ENCODE measurements around the gene CYS1.
A peak's percentile ranks its signal among the peaks of the same experiment; 100 is the strongest.
"Not testable (repeated sequence)": the region's sequence is repeated elsewhere in the genome, so short reads cannot be mapped to it uniquely, and the experiment has no call there.

Gene CYS1

GRCh38 chr2:10010861-10011605 is 69.2 kb downstream of the CYS1 start:
- not testable (repeated sequence) for DNase-seq (ENCODE audit: low read depth); H3K4me3 ChIP-seq (ENCODE audit: low read depth, low read length)

GRCh38 chr2:10009811-10010781 is 70.1 kb downstream of the CYS1 start:
- H3K4me3 ChIP-seq (ENCODE audit: low read depth, low read length), result no peak overlapping the region
- DNase-seq (ENCODE audit: low read depth), result no peak
- TF ChIP-seq CTCF (IDR thresholded peaks at IDR 0.05; ENCODE audit: low read depth, low read length) (no peak), MAX (IDR thresholded peaks at IDR 0.05; ENCODE audit: low read depth, low read length) (no peak), POLR2A (IDR thresholded peaks at IDR 0.05; ENCODE audit: extremely low read depth, insufficient read length) (no peak), MYC (IDR thresholded peaks at IDR 0.05; ENCODE audit: low read depth, low read length) (no peak)

GRCh38 chr2:10009271-10009810 is 70.9 kb downstream of the CYS1 start:
- DNase-seq (ENCODE audit: low read depth), result no peak
- H3K4me3 ChIP-seq (ENCODE audit: low read depth, low read length), result no peak overlapping the region
- TF ChIP-seq CTCF (IDR thresholded peaks at IDR 0.05; ENCODE audit: low read depth, low read length), result no peak
- TF ChIP-seq MAX (IDR thresholded peaks at IDR 0.05; ENCODE audit: low read depth, low read length), result no peak
- TF ChIP-seq MYC (IDR thresholded peaks at IDR 0.05; ENCODE audit: low read depth, low read length), result no peak
- no peak for TF ChIP-seq POLR2A (IDR thresholded peaks at IDR 0.05; ENCODE audit: extremely low read depth, insufficient read length)

- DNase-seq (ENCODE audit: low read depth), result no peak
- TF ChIP-seq MYC (IDR thresholded peaks at IDR 0.05; ENCODE audit: low read depth, low read length) (no peak), MAX (IDR thresholded peaks at IDR 0.05; ENCODE audit: low read depth, low read length) (no peak), CTCF (IDR thresholded peaks at IDR 0.05; ENCODE audit: low read depth, low read length) (no peak), POLR2A (IDR thresholded peaks at IDR 0.05; ENCODE audit: extremely low read depth, insufficient read length) (no peak)
- no peak overlapping the region for H3K4me3 ChIP-seq (ENCODE audit: low read depth, low read length)
Observed at GRCh38 chr2:10008809-10009176, 71.4 kb downstream of the CYS1 start.

- no peak overlapping the region for H3K4me3 ChIP-seq (ENCODE audit: low read depth, low read length)
- DNase-seq (ENCODE audit: low read depth), result peak; percentile 75
- TF ChIP-seq MAX (IDR thresholded peaks at IDR 0.05; ENCODE audit: low read depth, low read length) (no peak), CTCF (IDR thresholded peaks at IDR 0.05; ENCODE audit: low read depth, low read length) (peak; percentile 13)
Observed at GRCh38 chr2:10007921-10008808, 72.0 kb downstream of the CYS1 start.

Measured in NB4 (cell line).